Measurements from ENCODE around the gene DOCK2.

GRCh38 chr5:169809281-169809680 is 172.2 kb downstream of the DOCK2 start:
- TF ChIP-seq EZH2 (IDR thresholded peaks at IDR 0.05; ENCODE audit: insufficient read depth, poor library complexity, severe bottlenecking): no peak
- no peak for TF ChIP-seq EZH2phosphoT487 (IDR thresholded peaks at IDR 0.05; ENCODE audit: insufficient read depth, low read depth)
